WI38 (cell line): ENCODE data around the gene BRINP3.

Source experiments
- H3K4me3 ChIP-seq: 2 replicates; pipeline ENCODE4 v1.5.1; 2011; ENCODE audit warnings: low read depth, mild to moderate bottlenecking, control low read depth, low read length
- CTCF ChIP-seq: IDR thresholded peaks from 2 replicates; pipeline ENCODE4 v1.5.1; 2012; ENCODE audit warnings: low read depth, mild to moderate bottlenecking, control low read depth, low read length

The BRINP3 gene

GRCh38 chr1:190453550-190453949 lies 24.1 kb downstream of the BRINP3 start:
- no peak for TF ChIP-seq CTCF
- no peak overlapping the region for H3K4me3 ChIP-seq

- TF ChIP-seq CTCF: no peak
- H3K4me3 ChIP-seq: no peak overlapping the region
Observed at GRCh38 chr1:190452272-190452848, 25.3 kb downstream of the BRINP3 start.

GRCh38 chr1:190444464-190444863 lies 33.2 kb downstream of the BRINP3 start:
- no peak overlapping the region for H3K4me3 ChIP-seq
- TF ChIP-seq CTCF: no peak

GRCh38 chr1:190439447-190439846 lies 38.2 kb downstream of the BRINP3 start:
- no peak for TF ChIP-seq CTCF
- H3K4me3 ChIP-seq: no peak overlapping the region

GRCh38 chr1:190436615-190437014 lies 41.0 kb downstream of the BRINP3 start:
- H3K4me3 ChIP-seq: no peak overlapping the region
- no peak for TF ChIP-seq CTCF

GRCh38 chr1:190429932-190430331 lies 47.7 kb downstream of the BRINP3 start:
- TF ChIP-seq CTCF: no peak

GRCh38 chr1:190429141-190429540 lies 48.5 kb downstream of the BRINP3 start:
- TF ChIP-seq CTCF: no peak
- H3K4me3 ChIP-seq: no peak overlapping the region

More at GRCh38 chr1:190429932-190430331, 47.7 kb downstream of the BRINP3 start:
- H3K4me3 ChIP-seq: no peak overlapping the region
